NCI-H524 treated with DMSO at 0.1 percent for 48 hours (cell line): Measurements from ENCODE around the gene IGFBPL1.

Source experiments
- DNase-seq: peaks from one replicate; lab custom pipeline; 2025; lab: John Stamatoyannopoulos, UW

Gene IGFBPL1

GRCh38 chr9:38357350-38358114 is 66.7 kb downstream of the IGFBPL1 start:
- no peak for DNase-seq

GRCh38 chr9:38356851-38357250 is 67.4 kb downstream of the IGFBPL1 start:
- DNase-seq, result no peak
